ENCODE results near the gene ATP10A.

ATP10A gene

DNA sequence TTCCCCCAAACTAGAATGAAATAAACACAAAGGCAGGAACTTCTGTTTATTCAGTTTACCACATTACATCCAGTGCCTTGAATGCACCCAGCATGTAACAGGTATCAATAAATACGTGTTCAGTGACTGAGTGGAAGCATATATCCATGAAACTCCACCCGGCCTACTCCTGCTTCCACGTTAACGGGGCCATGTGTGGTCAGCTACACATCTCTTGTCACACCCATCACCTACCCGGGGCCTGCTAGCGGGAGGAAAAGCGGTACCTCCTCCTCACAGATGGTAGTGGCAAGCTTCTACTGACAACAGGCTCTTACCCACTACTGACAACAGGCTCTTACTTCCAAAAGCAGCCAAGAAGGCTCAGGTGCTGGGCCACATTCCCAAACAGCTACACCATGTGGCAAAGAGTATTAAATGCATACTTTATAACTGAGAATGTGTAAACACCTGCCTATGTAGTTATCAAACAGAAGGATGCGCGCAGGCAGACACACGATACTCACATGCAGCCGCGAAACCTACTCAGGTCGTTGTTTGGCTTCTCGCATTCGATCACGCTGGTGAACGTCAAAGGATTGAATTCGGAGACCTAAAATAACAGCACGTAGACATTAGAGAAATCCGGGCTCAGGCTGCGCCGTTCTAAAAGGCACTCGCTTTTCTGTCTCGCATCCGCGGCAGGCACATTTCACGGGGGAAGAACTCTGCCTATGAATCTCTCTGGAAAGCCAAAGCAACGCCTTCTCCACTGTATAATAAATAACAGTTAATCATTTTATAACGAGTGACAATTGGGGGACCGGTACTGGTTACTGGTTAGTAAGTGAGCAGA is 127.4 kb downstream of the ATP10A start:
- Histone ChIP-seq H3K27ac (no peak overlapping the region), H3K9me3 (no peaks in the 10 kb centered on the region), H3K4me1 (ENCODE audit: control insufficient read depth in 1 of 2, insufficient read depth in 1 of 2, low read depth in 1 of 2, low read length in 1 of 2) (no peaks in the 10 kb centered on the region), H3K27me3 (no peaks in the 10 kb centered on the region), H3K4me3 (ENCODE audit: low read depth in 1 of 2, low read length in 1 of 2) (no peak overlapping the region), H3K36me3 (no peaks in the 10 kb centered on the region)
- no peak for TF ChIP-seq CTCF (IDR thresholded peaks at IDR 0.05)

- TF ChIP-seq CTCF (IDR thresholded peaks at IDR 0.05): no peak
- Histone ChIP-seq H3K27ac (no peak overlapping the region), H3K36me3 (no peaks in the 10 kb centered on the region), H3K4me1 (ENCODE audit: control insufficient read depth in 1 of 2, insufficient read depth in 1 of 2, low read depth in 1 of 2, low read length in 1 of 2) (no peaks in the 10 kb centered on the region), H3K27me3 (no peaks in the 10 kb centered on the region), H3K4me3 (ENCODE audit: low read depth in 1 of 2, low read length in 1 of 2) (no peak overlapping the region), H3K9me3 (no peaks in the 10 kb centered on the region)
Observed at GRCh38 chr15:25734680-25735355, 128.3 kb downstream of the ATP10A start.

DNA sequence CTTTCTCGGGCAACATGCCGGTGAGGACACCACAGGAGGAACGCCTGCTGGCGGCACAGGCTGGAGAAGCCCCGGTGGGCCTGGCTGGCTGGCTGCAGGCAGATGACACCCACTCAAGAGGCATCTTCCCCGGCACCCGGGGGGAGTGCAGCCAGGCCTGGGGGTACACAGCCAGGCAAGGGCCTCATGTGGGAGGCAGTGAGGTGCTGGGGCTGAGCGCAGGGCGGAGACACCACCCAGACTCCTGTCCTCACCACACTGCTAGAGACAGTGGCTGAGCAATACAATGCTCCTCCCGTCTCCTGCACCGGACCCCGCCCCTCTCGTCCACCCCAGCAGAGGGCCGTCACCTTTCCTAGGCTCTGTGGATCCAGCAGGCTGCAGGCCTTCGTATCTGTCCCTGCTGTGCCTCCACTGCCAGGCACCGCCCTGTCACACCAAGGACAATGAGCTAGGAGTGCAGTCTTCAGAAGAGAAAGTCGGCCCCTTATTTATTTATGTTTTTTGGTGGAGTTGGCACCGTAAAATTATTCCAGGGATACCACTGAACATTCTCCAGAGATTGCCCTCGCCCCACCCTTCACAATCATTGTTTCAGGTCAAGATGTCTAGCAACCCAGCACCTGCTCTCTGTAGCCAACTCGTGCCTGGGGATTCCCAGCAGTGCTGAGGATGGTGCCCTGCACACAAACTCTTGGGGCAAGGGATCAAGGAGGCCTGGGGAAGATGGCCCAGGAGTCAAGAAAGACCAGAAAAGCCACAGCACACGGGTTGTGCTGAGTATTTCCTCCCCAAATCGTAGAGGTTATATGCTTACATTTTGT is 129.1 kb downstream of the ATP10A start:
- no peak overlapping the region for H3K4me3 ChIP-seq (ENCODE audit: low read depth in 1 of 2, low read length in 1 of 2)
- no peaks in the 10 kb centered on the region for H3K36me3 ChIP-seq
- no peaks in the 10 kb centered on the region for H3K4me1 ChIP-seq (ENCODE audit: control insufficient read depth in 1 of 2, insufficient read depth in 1 of 2, low read depth in 1 of 2, low read length in 1 of 2)
- no peaks in the 10 kb centered on the region for H3K27me3 ChIP-seq
- no peaks in the 10 kb centered on the region for H3K9me3 ChIP-seq
- H3K27ac ChIP-seq: no peak overlapping the region
- no peak for TF ChIP-seq CTCF (IDR thresholded peaks at IDR 0.05)

DNA sequence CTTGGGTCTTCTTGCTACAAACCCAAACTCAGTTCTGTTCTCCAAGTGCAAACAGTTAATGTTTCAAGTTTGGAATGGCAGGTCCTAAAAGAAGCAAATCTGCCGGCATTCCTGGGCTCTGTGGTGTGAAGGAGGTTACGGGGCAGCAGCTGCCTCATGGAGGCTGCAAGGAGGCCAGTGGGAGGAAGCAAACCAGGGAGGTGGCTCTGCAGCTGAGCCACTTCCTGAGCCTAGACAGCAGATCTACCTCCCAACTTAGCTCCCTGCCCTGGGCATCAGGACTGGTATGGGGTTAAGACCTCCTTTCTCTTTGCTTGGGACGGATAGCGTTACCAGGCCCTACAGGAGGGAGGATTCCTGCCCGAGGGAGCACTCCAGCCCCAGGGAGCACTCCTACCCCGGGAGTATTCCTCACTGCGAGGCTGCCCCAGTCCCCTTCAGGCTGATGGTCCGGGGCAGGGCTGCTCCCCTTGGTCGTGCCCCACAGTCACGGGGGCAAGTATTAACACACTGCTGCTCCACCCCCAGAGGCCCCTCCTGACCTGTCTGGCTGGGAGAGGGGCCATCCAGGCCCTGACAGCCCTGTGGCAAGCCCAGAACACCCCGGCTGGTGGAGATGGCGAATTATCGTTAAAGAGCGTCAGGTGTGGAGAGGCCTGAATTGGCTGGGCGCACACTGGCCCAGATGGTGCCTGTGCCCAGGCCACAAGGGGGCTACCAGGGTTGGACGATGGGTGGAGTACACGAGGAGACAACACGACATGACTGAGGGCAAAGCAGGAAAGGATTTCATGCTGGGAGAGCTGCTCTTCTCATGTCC is 129.9 kb downstream of the ATP10A start:
- TF ChIP-seq CTCF (IDR thresholded peaks at IDR 0.05): no peak
- H3K4me1 ChIP-seq (ENCODE audit: control insufficient read depth in 1 of 2, insufficient read depth in 1 of 2, low read depth in 1 of 2, low read length in 1 of 2): no peaks in the 10 kb centered on the region
- H3K27ac ChIP-seq: no peak overlapping the region
- H3K4me3 ChIP-seq (ENCODE audit: low read depth in 1 of 2, low read length in 1 of 2): no peak overlapping the region
- no peaks in the 10 kb centered on the region for H3K9me3 ChIP-seq
- no peaks in the 10 kb centered on the region for H3K27me3 ChIP-seq
- H3K36me3 ChIP-seq: no peaks in the 10 kb centered on the region

DNA sequence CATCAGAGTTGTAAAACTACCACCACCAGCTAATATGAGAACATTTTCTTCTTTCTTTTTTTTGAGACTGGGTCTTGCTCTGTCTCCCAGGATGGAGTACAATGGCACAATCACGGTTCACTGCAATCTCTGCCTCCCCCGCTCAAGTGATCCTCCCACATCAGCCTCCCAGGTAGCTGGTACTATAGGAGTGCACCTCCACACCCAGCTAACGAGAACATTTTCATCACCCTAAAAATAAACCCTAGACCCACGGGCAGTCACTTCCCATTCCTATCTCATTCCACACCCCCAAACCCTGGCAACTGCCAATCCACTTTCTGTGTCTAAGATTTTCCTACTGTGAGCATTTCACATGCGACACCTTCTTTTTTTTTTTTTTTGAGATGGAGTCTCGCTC is 130.9 kb downstream of the ATP10A start:
- Histone ChIP-seq H3K4me3 (ENCODE audit: low read depth in 1 of 2, low read length in 1 of 2) (no peak overlapping the region), H3K4me1 (ENCODE audit: control insufficient read depth in 1 of 2, insufficient read depth in 1 of 2, low read depth in 1 of 2, low read length in 1 of 2) (no peaks in the 10 kb centered on the region), H3K36me3 (no peaks in the 10 kb centered on the region), H3K27me3 (no peaks in the 10 kb centered on the region), H3K27ac (no peak overlapping the region), H3K9me3 (no peaks in the 10 kb centered on the region)
- no peak for TF ChIP-seq CTCF (IDR thresholded peaks at IDR 0.05)
